DMS153 treated with DMSO at 0.1 percent for 48 hours (cell line): Measurements from ENCODE around the gene OR6S1.
"Not testable (repeated sequence)": the region's sequence is repeated elsewhere in the genome, so short reads cannot be mapped to it uniquely, and the experiment has no call there.

Source experiments
- DNase-seq: peaks from one replicate; lab custom pipeline; 2025; ENCODE audit not compliant: unreplicated experiment; lab: John Stamatoyannopoulos, UW

OR6S1 gene

GRCh38 chr14:20631880-20632389, 9.6 kb downstream of the OR6S1 start:
- DNase-seq: no peak

GRCh38 chr14:20631023-20631879, 10.2 kb downstream of the OR6S1 start:
- DNase-seq: no peak

- DNase-seq: no peak
These were observed 11.0 kb downstream of the OR6S1 start for GRCh38 chr14:20630340-20631022.

GRCh38 chr14:20628063-20628854, 13.2 kb downstream of the OR6S1 start:
- DNase-seq: no peak

- DNase-seq: no peak
These were observed 14.0 kb downstream of the OR6S1 start for GRCh38 chr14:20627346-20628027.

- no peak for DNase-seq
These were observed 15.2 kb downstream of the OR6S1 start for GRCh38 chr14:20626274-20626673.

- no peak for DNase-seq
These were observed 16.9 kb downstream of the OR6S1 start for GRCh38 chr14:20624495-20625070.

- no peak for DNase-seq
These were observed 17.7 kb downstream of the OR6S1 start for GRCh38 chr14:20623798-20624197.

- DNase-seq: no peak
These were observed 18.6 kb downstream of the OR6S1 start for GRCh38 chr14:20622816-20623291.

- DNase-seq: no peak
These were observed 20.6 kb downstream of the OR6S1 start for GRCh38 chr14:20620798-20621478.

GRCh38 chr14:20619688-20620087, 21.8 kb downstream of the OR6S1 start:
- DNase-seq: not testable (repeated sequence)

- no peak for DNase-seq
These were observed 23.2 kb downstream of the OR6S1 start for GRCh38 chr14:20618271-20618749.

GRCh38 chr14:20617138-20618003, 24.1 kb downstream of the OR6S1 start:
- DNase-seq: no peak

GRCh38 chr14:20615996-20616395, 25.5 kb downstream of the OR6S1 start:
- no peak for DNase-seq

GRCh38 chr14:20614038-20614840, 27.3 kb downstream of the OR6S1 start:
- no peak for DNase-seq

- peak; percentile 99 for DNase-seq
These were observed 28.1 kb downstream of the OR6S1 start for GRCh38 chr14:20613094-20614037.

- no peak for DNase-seq
These were observed 29.1 kb downstream of the OR6S1 start for GRCh38 chr14:20612403-20612802.
